Measurements from ENCODE around the gene SLC7A8.

Gene SLC7A8

GRCh38 chr14:23182372-23183157 lies 895 bp downstream of the SLC7A8 start:
- DNase-seq: peak in 1 of 2 experiments; percentile 59

GRCh38 chr14:23181946-23182345 lies 1.5 kb downstream of the SLC7A8 start:
- DNase-seq: no peak

DNA sequence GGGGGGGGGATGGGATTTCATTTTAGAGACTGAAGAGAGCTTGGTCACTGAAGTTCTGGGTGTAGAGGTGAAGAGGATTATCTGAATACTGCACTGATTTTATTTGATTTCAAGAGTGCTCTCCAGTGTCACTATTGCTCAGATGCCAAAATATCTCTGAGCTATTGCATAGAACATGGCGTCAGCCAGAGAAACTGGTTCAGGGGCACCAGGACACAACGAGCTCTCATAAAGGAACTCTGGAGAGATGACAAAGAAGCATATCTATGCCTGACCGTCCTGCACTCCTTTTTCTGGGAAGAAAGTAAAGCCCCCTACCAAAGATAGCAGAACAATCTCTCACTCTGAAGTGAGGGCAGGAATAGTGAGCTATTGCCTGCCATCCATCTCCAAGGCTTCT lies 2.0 kb downstream of the SLC7A8 start:
- no peak for DNase-seq

DNA sequence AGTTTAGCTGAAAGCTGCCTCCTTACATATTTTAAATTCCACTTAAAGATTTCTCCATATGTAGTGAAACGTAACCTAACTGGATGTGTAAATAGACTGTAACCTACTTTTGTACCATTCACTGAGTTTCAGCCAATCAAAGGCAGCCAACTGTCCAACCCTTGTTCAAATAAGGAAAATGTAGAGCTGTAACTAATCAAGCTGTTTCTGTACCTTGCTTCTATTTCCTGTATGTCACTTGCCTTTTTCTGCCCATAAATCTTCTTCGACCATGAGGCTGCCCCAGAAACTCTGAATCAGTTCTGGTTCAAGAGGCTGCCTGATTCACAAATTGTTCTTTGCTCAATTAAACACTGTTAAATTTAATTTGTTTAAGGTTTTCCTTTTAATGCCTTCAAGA lies 6.3 kb downstream of the SLC7A8 start:
- DNase-seq: no peak

- DNase-seq: no peak
These were observed 7.6 kb downstream of the SLC7A8 start for GRCh38 chr14:23175823-23176222.

- DNase-seq: no peak
These were observed 8.9 kb downstream of the SLC7A8 start for GRCh38 chr14:23174296-23175184.

- DNase-seq: no peak
These were observed 9.7 kb downstream of the SLC7A8 start for GRCh38 chr14:23173796-23174195.

- DNase-seq: no peak
These were observed 10.4 kb downstream of the SLC7A8 start for GRCh38 chr14:23173031-23173430.

- DNase-seq: no peak
These were observed 10.9 kb downstream of the SLC7A8 start for GRCh38 chr14:23172574-23172973.

- no peak for DNase-seq
These were observed 11.4 kb downstream of the SLC7A8 start for GRCh38 chr14:23172096-23172495.

- no peak for DNase-seq
These were observed 12.1 kb downstream of the SLC7A8 start for GRCh38 chr14:23171222-23171975.

- no peak for DNase-seq
These were observed 13.8 kb downstream of the SLC7A8 start for GRCh38 chr14:23169622-23170021.

DNA sequence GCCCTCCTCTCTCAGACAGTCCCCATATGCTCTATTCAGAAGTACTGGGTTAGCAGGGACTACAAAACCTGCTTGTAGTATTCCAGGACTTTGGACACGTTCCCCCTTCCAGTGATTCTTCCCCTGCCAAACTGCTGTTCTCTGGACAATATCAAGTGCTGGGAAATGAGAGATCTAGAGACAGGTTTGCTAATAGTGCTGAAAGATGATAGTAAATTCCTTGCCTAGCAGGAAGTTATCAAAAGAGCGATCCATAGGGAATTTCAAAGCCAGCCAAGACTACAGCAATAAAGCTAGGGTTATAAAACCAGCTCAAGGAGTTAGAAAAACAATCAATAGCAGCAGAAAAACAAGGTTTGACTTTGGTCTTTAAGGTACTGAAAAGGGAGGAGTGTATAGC lies 15.2 kb downstream of the SLC7A8 start:
- no peak for DNase-seq

GRCh38 chr14:23167116-23167847 lies 16.2 kb downstream of the SLC7A8 start:
- DNase-seq: no peak

DNA sequence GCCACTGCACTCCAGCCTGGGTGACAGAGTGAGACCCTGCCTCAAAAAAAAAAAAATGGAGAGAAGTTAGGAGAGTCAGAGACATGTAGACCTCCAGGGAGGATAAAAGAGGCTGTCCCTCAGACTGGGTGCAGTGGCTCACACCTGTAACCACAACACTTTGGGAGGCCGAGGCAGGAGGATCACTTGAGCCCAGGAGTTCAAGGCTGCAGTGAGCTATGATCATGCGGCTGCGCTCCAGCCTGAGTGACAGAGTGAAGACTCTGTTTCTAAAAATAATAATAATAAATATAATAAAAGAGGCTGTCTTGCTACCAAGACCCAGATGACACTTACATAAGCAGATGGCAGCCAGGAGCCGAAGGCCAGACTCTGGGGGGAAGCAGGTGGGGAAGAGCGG lies 18.5 kb downstream of the SLC7A8 start:
- DNase-seq: no peak

DNA sequence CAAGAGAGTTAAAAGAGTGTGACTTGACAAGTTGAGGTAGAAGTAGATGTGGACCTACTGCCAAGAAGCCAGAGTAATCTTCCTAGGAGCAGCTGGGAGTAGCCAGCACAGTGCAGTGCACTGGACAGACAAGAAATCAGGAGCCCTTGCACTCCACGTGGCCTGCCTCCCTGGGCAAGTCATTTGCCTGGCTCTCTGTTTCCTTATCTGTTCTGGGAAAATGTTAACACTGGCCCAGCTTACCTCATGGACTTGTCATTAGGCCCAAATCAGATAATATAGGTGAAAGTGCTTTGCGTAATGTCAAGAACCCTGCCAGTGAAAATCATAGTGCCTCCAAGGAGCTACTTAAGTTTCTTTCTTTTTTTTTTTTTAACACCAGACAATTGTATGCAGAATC lies 19.2 kb downstream of the SLC7A8 start:
- DNase-seq: no peak

DNA sequence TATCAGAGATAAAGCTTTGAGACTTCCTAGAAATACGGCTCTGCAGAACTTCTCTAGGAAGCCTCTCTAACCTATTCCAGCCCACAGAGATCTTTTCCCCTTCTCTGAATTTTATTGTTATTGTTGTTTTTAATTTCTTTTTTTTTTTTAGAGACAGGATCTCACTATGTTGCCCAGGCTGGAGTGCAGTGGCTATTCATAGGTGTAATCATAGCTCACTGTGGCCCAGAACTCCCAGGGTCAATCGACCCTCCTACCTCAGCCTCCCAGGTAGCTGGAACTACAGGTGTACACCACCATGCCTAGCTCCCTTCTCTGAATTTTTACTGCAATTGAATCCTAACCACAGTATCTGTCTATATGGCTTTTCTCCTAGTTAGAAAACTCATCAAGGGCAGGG lies 19.6 kb downstream of the SLC7A8 start:
- no peak for DNase-seq

GRCh38 chr14:23162800-23163199 lies 20.7 kb downstream of the SLC7A8 start:
- DNase-seq: no peak

GRCh38 chr14:23162005-23162404 lies 21.5 kb downstream of the SLC7A8 start:
- DNase-seq: no peak

- DNase-seq: no peak
These were observed 22.4 kb downstream of the SLC7A8 start for GRCh38 chr14:23160924-23161522.

GRCh38 chr14:23159532-23159931 lies 23.9 kb downstream of the SLC7A8 start:
- DNase-seq: no peak

DNA sequence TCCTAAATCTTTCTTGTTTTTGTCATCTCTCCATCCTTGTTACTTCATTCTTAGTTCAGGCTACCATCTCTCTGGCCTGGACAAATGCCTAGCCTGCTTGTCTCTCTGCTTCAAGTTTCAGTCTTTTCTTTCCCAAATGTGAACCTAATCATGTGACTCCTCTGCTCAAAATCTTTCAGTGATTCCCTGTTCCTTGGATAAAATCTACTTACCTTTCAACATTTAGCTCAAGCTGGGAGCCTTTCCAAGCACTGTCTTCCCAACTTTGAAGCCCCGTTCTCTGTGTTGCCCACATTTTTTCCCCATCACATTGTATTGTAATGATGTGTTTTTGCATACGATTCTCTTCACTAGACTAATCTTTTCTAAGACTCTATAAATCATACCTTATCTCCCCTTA lies 24.7 kb downstream of the SLC7A8 start:
- DNase-seq: no peak

Data from NCI-H526 (cell line).